Fibroblast of skin of left quadriceps (primary cell): ENCODE results near the gene SIX3.

ENCODE experiments used
- DNase-seq, 2 experiments: peaks; one replicate each; pipeline ENCODE4 v3.0.0-alpha.2; 2013; ENCODE audit warnings: low read depth in 2 of 2

The SIX3 gene

DNA sequence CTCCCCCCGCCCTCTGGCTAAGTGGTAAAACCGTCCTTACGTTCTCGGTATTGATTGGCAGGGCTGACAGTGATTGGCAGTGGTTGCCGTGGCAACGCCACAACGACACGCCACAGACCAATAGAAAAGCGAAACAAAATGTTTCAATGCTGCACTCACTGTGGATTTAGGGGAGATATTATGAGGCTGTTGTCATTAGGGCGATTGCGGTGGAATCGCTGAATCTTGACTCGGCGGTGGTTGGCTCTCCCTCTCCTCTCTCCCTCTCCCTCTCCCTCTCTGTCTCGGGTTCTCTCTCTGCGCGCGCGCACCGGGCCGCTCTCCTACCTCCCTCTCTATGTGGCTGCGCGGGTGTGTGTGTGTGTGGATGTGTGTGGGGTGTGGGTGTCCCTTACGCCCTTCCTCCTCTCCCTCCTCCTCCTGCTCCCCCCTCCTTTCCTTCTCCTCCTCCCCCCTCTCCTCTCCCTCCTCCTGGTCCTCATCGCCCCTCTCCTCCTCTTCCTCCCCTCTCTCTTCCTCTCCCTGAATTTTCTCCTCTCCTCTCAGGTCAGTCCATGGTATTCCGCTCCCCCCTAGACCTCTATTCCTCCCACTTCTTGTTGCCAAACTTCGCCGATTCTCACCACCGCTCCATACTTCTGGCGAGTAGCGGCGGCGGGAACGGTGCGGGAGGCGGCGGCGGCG, at the start of gene SIX3:
TSS of gene SIX3 (plus strand) at position 152 of the 684 bp plus-strand sequence. CDS start at position 555, 403 bp downstream.
- no peak for DNase-seq

DNA sequence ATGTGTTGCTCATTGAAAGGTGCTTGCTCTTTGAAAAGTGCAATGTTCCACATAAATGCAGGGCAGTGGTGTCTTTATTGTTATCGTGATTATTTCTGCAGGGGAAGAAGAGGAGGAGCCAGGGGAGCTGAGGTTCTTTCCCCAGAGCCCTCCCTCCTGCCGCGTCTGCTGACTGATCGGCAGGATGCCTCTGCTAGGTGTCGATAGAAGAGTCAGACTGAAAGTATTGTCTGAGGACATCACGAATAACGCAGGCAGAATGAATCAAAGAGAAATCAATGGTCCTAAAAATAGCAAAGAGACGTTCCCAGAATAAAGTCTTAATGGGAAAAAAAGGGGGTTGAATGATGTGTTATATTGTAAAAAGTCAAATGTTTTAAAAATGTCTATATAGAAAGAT, 47.4 kb upstream of the SIX3 start:
- DNase-seq = no peak

DNA sequence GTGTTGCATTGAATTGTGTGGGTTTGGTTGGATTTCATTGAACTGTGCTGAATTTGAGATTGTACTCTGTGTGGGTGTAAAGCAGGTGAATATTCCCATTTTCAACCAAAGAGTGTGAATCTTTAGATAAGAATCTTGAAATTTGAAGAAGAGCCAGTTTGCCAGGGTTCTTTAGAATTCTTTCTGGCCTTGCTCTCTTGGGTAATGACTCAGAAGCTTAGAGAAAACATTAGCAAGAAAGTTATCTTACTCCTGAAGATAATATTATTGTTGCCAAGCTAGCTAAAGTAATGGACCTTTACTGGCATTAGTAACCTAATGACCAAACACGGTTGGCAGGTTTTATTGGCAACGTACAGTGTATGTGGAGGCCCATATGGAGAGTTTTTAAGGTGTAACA, 46.4 kb upstream of the SIX3 start:
- DNase-seq = no peak

DNA sequence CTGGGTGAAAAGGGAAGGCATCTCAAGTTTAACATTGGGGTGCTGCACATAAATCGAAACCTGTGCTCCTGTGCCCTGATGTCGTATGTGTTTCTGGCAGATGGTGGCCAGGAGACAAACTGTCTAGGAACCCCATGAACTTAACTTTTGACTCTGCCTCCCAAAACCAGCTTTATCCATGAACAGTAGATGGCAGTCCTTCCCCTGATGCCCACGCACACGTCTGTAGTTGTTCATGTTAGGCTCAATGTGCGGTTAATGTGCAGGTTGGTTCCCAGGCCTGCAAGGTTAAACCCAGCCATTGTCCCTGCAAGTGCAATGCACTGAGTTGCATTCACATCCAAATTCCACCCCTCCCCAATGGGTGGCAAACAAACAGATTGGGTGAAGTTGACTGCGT, 44.1 kb upstream of the SIX3 start:
- no peak for DNase-seq

DNA sequence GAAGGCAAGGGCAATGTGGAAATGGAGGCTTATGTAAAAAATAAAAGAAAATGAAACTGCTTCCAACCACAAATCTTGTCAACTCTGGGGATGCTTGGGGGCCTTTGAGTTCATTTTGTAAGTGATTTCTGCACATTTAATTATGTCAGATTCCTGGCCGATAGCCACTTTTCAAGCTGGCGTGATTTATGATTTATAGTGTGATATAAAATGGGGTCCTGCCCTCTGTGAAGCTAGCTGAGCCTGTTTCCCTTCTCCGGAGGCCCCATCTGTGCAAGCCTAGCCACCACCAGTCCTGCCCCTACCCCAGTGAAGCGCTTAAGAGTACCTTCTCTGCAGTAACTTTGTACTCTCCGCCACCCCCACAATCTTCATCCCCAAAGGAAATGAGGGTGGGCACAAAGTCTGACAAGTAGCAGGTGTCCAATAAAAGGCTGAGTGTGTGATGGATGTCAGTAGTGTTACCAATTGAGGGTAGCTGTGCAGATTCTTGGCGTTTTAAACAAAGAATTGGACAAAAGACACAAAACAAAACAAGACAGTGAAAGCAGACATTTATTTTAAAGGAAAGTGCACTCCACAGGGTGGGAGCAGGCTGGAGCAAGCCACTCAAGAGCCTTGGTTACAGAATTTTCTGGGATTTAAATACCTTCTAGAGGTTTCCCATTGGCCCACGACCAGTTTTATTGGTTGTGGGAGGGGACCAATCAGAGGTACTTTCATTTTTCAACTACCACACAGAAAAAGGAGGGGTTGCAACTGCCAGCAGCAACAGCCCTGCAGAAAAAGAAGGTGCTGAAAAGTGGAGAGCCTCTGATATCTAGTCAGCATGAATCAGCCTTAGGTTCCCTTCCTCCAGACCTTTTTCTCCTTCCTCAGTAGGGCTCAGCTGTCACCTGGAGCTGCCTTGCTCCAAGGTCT, 39.0 kb upstream of the SIX3 start:
- DNase-seq = no peak

DNA sequence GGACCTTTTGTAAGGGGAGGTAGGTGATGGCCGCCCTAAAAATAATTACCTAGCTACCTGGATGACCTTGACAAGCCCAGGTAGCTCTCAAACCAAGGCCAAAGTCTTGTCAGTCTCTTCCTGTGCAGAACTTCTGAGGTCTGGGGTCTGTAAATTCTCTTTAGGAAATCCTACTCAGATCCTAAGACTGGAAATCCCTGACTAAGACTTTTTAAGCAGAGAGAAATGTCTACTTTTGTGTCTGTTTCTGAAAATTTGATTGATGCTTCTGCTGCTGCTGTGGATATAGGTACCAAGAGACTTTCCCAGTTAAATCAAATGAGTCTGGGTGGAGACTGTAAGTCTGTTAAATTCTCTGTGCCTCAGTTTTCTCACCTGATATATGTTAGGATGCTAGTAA, 36.9 kb upstream of the SIX3 start:
- no peak for DNase-seq

DNA sequence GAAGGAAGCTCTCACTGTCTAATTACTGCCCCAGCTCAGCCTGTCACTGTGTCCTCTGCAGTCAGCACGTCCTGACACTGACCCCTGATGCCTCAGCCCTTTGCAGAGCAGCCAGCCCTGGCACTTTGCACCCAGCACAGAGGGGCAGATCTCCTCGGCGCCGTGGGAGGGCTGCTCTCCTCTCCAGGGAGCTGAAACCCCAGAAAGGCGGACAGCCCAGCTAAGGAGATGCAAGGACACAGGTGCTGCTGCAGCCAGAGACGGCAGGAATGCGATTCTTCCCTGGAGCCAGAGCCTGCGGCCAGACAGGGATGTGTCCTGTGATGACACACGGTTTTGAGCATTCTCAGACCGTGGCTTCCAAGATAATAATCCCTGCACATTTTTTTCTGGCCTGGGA, 34.5 kb upstream of the SIX3 start:
- no peak for DNase-seq

DNA sequence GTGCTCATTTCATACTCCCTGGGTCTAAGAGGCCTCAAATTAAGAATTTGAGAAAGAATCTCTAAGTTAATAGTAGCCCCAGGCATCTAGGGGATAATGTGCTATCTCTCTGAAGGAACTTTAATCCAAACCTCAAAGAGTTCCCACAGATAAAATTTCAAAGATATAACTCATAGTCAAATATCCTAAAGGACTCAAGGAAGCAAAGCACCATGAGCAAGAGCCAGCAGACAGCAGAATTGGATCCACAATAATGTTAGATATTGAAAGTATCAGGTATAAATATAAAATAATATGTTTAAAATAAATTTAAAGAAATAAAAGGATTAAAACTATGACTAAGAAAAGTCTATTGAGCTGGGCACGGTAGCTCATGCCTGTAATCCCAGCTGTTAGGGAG, 31.7 kb upstream of the SIX3 start:
- DNase-seq = no peak

DNA sequence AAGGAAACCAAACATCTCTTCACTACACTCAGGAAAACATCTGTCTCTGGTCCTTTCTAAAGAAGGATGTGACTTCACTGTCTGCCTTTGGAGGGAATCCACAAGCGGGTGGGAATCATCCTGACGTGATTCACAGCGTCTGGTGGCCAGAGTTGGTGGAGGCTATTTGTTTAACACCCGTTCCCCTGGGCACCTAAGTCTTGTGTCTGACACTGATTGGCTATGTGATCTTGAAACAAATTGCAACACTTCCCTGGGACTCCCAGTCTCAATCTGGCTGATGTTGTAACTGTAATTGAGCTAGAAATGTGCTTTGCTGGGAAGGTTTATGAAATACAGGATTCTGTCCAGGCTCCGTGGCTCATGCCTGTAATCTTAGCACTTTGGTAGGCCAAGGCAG, 28.8 kb upstream of the SIX3 start:
- DNase-seq = no peak

DNA sequence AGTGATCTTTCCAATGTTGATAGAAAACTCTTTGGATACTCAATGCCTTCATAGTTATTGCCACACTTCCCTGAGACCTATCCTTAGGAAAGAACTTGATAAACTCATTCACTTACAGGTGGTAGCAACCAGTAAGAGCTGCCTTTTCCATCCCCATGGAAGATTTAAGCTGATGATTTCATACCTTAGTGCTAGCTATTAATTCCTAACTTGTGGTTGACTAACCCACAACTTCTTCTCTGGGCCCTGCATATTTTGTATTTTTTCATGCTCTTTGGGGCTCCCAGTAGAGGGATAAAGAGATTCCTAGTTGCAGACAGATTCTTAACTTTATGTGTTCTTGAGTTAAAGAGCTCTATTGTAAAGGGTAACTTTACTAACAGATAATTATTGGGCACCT, 25.2 kb upstream of the SIX3 start:
- DNase-seq = no peak

DNA sequence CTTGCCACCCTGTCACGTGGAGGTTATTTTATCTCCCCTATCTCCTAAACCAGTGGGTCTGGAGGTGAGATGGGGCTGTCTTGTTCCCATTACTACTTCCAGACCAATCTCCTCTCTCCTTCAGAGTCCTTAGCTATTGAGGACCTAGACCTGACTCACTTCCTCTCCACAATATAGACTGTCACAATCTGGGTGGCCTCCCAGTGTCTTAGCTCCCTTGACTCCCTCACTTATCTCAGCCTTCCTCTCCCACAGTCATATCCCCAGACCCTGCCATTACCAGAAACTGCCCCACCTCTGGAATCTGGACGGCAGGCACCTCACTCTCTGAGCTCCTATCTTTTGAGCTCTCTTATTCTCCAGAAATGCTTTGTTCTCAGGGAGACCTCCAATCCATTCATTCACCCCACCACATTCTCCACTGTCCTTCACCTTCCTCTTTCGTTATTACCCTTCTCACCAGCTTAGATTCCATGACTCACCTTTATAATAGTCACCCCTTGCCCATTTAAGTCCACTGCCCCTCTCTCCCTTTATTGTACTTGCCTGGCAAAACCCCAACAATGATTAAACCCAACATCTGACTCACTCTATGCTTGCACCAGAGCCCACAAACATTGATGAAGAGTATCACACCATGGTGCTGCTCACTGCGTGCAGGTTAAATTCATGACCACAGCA, 23.3 kb upstream of the SIX3 start:
- no peak for DNase-seq

DNA sequence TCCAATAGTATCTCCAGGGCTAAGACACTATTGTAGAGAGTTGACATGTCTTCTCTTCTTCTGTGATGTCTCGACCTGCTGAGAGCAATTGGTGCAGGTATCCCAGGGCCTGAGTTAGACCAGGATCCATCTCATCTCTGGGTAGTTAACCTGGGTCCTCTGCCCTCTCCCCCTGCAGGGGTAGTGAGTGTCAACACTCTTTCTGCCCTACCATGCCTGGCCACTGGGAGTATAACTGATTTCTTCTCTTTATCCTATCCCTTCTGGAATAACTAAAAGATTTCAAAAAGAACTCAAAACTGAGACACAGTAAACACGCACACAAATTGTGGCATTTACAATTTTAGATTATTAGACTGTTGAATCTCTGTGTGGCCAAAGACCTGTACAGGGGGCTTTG, 20.8 kb upstream of the SIX3 start:
- DNase-seq = no peak

DNA sequence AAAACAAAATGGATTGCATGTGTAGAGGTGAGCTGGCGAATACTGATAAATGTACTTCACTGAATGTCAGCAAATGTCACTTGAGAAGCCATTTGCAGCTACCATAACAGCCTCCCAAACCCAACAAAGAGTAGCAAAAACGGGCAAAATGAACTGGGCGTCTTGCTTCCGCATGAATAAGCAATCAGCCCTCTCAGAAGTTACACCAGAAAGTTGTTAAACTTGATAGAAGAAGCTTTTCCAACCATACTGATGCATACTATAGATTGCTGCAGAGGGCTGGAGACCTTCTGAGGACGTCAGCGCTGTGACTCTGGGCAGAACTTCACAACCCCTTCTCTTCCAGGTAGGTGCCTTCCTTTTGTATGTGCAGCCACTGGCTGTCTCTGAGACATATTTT, 18.7 kb upstream of the SIX3 start:
- no peak for DNase-seq

DNA sequence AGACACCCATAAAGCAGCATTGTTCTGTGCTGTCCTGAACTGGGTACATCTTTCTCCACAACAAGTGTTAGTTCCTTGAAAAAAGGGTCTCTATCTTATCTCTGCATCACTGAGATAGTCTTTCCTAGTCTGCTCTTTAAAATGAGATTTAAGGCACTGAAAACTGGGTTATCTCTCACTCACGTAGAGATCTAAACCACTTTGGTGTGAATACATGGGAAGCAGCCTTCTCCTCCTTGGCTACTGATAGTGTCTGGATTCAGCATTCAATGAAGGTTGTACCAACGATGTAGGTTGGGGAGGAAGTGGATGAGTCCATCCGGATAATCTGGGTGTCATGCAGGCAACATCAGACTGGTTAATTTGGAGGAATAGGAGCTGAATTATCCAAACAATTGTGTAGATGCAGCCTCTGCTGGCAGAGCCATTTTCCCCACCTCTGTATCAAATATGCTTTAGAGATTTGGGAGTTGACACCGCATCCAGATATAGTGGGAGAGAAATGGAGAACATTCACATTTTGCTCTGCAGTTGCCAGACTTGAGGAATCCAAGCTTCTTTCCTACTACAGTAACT, 15.9 kb upstream of the SIX3 start:
- DNase-seq = no peak

DNA sequence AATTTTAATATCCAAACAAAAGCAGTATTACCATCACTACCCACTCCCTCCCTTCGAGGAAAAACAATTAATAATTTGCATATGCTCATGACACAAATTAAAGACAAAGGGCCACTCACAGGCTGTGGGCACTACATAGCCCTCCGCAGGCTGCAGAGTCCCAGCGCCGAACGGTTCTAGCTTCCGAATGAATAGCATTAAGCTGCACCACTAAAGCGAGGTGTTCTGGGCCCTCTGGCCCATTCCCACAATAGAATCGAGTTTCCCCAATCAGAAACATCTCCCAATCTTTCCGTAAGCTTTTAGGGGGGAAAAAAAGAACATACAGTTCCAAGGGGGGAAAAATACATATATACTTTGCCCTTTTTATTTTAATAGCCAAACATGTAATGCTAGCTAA, 14.5 kb upstream of the SIX3 start:
- DNase-seq = no peak

DNA sequence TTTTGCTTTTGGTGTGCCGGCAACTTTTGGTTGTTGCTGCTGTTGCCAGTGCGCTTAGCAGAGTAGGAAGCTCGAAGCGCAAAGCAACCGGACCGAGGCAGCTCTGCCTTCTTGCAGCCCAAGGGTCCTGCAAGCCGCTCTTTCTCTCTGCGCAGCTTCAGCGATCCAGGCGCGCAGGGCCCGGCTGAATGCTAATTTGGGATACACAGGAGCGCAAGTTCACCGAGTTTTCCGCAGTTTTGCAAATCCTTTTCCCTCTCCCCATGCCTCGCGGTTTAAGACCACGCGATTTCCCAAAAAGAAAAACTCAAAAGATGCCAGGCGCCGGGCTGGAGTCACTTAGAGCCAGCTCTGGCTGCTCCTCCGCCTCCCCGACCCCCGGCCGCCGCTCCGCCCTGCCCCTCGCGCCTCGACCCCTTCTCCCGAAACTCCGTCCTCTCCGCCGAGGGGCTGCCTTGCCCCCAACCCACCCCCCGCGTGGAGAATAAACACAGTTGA, 13.5 kb upstream of the SIX3 start:
- no peak for DNase-seq

DNA sequence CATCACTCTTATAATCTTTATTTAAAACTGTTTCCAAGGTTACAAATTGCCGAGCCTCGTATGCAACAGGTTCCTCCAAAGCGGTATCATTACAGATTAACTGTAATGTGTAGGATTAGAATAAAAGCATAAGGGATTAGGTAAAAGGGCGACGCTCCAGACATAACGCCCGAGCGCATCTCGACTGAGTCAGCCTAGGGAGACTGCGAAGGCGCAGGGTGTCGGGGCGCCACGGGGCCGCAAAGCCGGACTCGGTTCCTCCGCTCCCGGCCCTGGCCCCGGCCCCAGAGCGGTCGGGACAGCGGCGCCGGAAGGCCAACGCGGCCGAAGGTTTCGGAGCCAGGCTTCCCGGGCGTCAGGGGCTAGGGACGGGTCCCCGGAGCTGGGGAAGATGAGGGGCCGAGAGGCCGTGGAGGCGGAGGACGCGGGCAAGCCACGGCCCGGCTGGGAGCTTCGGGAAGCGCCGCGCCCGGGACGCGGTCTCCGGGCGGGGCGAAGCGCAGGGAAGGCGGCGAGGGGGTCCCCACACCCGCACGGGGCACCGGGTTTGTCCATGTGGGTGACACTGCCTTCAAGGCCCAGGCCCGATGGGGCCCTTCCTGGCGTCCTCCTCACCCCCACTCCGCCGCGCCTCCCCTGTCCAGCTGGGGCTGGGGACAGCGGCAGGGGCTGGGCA, 12.9 kb upstream of the SIX3 start:
- no peak for DNase-seq

DNA sequence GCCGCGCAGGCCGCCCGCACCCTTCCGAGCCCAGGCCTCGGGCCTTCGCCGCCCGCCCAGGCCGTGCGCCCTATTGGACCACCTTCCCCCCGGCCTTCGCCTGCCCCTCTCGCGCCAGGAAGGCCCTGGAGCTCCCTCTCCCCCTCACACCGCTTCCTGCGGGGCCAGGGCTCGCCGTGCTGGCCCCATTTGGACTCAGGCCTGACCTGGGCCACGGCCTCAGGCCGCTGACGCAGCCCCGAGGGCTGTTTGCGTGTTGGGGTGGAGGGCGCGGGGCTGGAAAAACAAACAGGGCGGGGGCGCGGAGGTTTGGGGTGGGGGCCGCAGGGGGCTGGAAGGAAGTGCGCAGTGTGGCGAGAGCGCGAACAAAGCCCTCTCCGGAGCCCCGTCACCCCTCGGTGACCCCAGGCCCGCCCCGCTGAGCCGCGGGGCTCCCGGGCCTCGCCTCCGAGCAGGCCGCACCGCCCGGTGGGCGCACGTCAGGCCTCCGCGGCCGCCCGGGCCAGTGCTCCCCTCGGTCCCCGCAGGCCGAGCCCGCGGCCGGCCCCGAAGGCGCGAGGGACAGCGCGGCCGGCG, 12.3 kb upstream of the SIX3 start:
- DNase-seq = no peak

DNA sequence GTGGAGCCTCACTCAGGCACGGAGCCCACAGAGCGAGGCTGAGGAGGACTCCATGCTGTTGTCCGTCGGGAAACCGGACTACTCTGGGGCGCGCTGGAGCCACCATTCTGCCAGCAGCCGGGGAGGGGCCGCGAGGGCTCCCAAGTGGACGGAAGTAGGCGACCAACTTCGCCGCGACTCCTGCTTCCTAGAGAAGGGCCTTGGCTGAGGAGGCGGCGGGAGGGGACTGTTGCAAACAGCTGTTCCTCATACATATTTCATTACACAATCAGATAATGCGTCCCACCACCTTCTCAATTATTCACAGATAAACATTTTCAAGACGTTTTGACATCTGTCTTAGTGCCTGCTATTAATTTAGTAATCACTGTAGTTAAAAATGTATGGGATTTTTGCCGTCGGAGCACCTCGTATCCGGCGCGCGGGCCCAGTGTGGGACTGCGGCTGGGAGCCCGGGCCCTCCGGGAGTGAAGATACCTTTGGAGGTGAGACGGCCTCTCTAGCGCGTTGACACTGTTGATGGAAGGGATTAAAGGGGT, 11.7 kb upstream of the SIX3 start:
- no peak for DNase-seq

DNA sequence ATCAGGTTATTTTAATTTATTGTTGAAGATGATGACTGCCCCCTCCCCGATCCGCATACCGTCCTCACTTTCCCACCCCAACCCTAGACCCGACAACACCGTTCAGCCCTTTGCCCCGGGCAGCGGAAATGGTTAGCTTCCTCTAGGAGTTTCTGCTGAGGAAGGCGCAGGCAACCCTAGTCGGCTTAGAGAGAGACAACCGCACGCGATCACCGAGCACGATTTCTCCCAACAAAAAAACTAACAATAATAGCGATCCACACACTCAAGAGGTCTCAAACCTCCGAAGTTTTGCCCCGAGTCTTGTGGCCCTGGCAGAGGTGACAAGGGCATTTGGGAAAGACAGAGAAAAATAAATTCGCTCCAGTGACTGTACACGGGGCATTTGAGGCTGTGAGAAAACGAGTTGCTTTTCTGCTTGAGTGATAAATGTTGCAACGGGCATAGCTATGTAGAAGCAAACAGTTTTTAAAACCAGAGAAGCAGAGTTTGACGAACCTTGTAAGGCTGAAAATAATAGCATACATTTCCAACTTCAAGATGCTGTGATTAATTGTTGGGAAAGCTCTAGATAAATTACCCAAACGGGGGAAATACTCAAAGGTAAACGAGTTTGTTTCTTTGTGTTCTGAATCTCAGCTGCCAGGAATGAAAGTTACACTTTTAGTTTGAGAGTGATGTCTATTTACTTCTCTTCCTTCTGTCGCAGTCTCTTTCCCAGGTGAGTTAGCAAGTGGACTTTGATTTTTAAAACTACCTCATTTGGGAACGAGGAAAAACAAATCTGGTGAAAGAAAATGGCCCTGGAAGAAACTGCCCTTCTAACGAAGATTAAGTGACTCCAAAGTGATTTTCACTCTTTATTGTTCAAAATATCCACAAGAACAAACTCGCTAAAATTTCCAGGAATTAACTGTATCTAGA, 11.0 kb upstream of the SIX3 start:
- no peak for DNase-seq
